Testis (tissue), 3 donors: ENCODE results near the gene KLHL29. TPM values are rescaled to one million over a fixed set of nuclear protein-coding genes. Genes with fewer than 3 reads are reported as not detected.

Experiments
- DNase-seq: peaks from one replicate; pipeline ENCODE4 v3.0.0-alpha.2; 2019
- H3K27ac ChIP-seq, 2 donors: fragments of 200-600 bp; sonication (generic); one replicate each; pipeline ENCODE4 v1.5.1; 2019
- H3K27me3 ChIP-seq: fragments of 200-600 bp; sonication (generic); one replicate; pipeline ENCODE4 v1.5.1; 2019
- H3K36me3 ChIP-seq: fragments of 200-600 bp; sonication (generic); one replicate; pipeline ENCODE4 v1.5.1; 2017; ENCODE audit warnings: low read depth; ENCODE audit errors: missing control alignments
- H3K4me1 ChIP-seq: fragments of 200-600 bp; sonication (generic); one replicate; pipeline ENCODE4 v1.5.1; 2019
- H3K4me3 ChIP-seq, 2 donors: fragments of 200-600 bp; sonication (generic); one replicate each; pipeline ENCODE4 v1.5.1; 2017 to 2019
- H3K9me3 ChIP-seq: fragments of 200-600 bp; sonication (generic); one replicate; pipeline ENCODE4 v1.5.1; 2017
- POLR2A ChIP-seq: fragments of 450-650 bp; IDR thresholded peaks from one replicate; pipeline ENCODE4 v1.6.1; 2017; ENCODE audit warnings: antibody characterized with exemption, mild to moderate bottlenecking, moderate library complexity
- WGBS, 2 donors: methylation state at CpG; one replicate each; pipeline ENCODE4 v1.1.5; 2018; 5-methylcytosine and 5-hydroxymethylcytosine counted together
- intact Hi-C: fragments of 100-400 bp; cut with DNase I; formaldehyde crosslinking; loops from one replicate; pipeline ENCODE4 v1.15.1; 2023; ENCODE audit warnings: low total_unique reads
- polyA plus RNA-seq: library from polyadenylated mRNA; stranded (reverse); fragments of 350-450 nt; fragmentation: Illumina TruSeq; extraction: RNeasy Lipid Tissue Mini Kit (QIAGEN cat#74804); gene quantifications from one replicate; pipeline ENCODE4 v1.2.3, GENCODE V29; 2014; ENCODE audit warnings: low read depth, low replicate concordance; ENCODE audit not compliant: insufficient read depth
- total RNA-seq, 2 donors: library from RNA; depleted of rRNA; stranded (reverse); fragments of >200 nt; gene quantifications; one replicate each; pipeline ENCODE4 v1.2.3, GENCODE V29; 2016
- TF ChIP-seq, protein P1 (sequence below), 3 experiments: fragments of 450-650 bp in 2 of 3; fragments of 200-600 bp in 1 of 3; sonication (generic) in 1 of 3; IDR thresholded peaks; one replicate each; pipeline ENCODE4 v1.5.1; 2016 to 2019; ENCODE audit warnings: antibody characterized with exemption in 3 of 3, mild to moderate bottlenecking in 2 of 3, moderate library complexity in 1 of 3

The KLHL29 gene
- total and polyA plus RNA-seq, 3 donors from 2014 or later = 3.3 to 10.9 (median 7.9) TPM

- Histone ChIP-seq H3K4me1 (peaks cover 9% of the 10 kb centered on the region), H3K27ac (no peak overlapping the region), H3K27me3 (no peaks in the 10 kb centered on the region), H3K4me3 (no peak overlapping the region), H3K9me3 (no peaks in the 10 kb centered on the region), H3K36me3 (no peaks in the 10 kb centered on the region)
- no peak for TF ChIP-seq POLR2A
- TF ChIP-seq, protein P1, sequence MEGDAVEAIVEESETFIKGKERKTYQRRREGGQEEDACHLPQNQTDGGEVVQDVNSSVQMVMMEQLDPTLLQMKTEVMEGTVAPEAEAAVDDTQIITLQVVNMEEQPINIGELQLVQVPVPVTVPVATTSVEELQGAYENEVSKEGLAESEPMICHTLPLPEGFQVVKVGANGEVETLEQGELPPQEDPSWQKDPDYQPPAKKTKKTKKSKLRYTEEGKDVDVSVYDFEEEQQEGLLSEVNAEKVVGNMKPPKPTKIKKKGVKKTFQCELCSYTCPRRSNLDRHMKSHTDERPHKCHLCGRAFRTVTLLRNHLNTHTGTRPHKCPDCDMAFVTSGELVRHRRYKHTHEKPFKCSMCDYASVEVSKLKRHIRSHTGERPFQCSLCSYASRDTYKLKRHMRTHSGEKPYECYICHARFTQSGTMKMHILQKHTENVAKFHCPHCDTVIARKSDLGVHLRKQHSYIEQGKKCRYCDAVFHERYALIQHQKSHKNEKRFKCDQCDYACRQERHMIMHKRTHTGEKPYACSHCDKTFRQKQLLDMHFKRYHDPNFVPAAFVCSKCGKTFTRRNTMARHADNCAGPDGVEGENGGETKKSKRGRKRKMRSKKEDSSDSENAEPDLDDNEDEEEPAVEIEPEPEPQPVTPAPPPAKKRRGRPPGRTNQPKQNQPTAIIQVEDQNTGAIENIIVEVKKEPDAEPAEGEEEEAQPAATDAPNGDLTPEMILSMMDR (IDR thresholded peaks at IDR 0.05) = peak in 1 of 3 experiments; percentile 30
- intact Hi-C loops = no loop called here
- WGBS, 2 donors = 94 to 98% methylated on average over 6 of the region's 6 CpGs
- DNase-seq = peak; percentile 50
These were observed 181.5 kb downstream of the KLHL29 start for GRCh38 chr2:23566241-23567142.

- H3K4me1 ChIP-seq = peaks cover 9% of the 10 kb centered on the region
- WGBS, 2 donors = 88 to 95% methylated on average over 12 to 15 of the region's 15 CpGs
These were observed 182.3 kb downstream of the KLHL29 start for GRCh38 chr2:23567161-23567756.

GRCh38 chr2:23568211-23568610 is 183.2 kb downstream of the KLHL29 start:
- Histone ChIP-seq H3K4me3 (no peak overlapping the region), H3K9me3 (no peaks in the 10 kb centered on the region), H3K27ac (no peak overlapping the region), H3K4me1 (peaks cover 9% of the 10 kb centered on the region), H3K36me3 (no peaks in the 10 kb centered on the region), H3K27me3 (no peaks in the 10 kb centered on the region)
- no peak for DNase-seq
- intact Hi-C loops = no loop called here
- TF ChIP-seq POLR2A = no peak
- TF ChIP-seq, protein P1 (IDR thresholded peaks at IDR 0.05) = no peak
- 88 to 97% methylated on average over 2 of the region's 2 CpGs for WGBS, 2 donors

More at GRCh38 chr2:23567161-23567756, 182.3 kb downstream of the KLHL29 start:
- TF ChIP-seq, protein P1 (IDR thresholded peaks at IDR 0.05) = no peak
- TF ChIP-seq POLR2A = no peak
- no peak for DNase-seq
- H3K27ac ChIP-seq = no peak overlapping the region
- no peaks in the 10 kb centered on the region for H3K27me3 ChIP-seq
- H3K36me3 ChIP-seq = no peaks in the 10 kb centered on the region
- H3K4me3 ChIP-seq = no peak overlapping the region
- intact Hi-C loops = no loop called here
- no peaks in the 10 kb centered on the region for H3K9me3 ChIP-seq

DNA sequence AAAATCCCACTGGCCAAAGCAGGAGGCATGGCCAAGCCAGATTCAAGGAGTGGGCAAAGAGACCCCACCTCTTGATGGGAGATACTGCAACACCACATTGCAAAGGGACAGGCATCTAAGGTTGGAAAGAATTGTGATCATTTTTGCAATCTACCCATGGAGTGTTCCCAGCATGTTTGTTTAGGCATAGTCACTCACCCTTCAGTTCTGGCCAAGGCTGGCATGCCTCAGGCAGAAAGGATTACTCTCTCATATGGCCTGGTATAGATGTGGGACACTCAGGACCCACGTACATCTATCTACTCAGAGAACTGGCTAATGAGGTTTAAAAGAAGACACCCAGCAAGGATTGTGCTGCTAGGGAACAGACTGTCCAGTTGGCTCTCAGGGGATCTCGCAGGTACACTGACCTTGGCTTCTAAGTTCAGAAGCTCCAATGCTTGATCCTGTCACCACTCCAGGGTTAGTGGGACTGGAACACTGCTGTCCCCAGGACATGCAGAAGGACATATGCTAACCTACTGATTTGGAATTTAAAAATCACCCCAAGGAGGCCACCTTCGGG is 183.7 kb downstream of the KLHL29 start:
- TF ChIP-seq, protein P1 (IDR thresholded peaks at IDR 0.05) = no peak
- no peak for TF ChIP-seq POLR2A
- no peak overlapping the region for H3K27ac ChIP-seq

More for the DNA sequence above, 183.7 kb downstream of the KLHL29 start:
- Histone ChIP-seq H3K36me3 (no peaks in the 10 kb centered on the region), H3K9me3 (no peaks in the 10 kb centered on the region), H3K4me3 (no peak overlapping the region), H3K4me1 (peaks cover 9% of the 10 kb centered on the region), H3K27me3 (no peaks in the 10 kb centered on the region)
- 57 to 64% methylated on average over 3 of the region's 3 CpGs for WGBS, 2 donors
- intact Hi-C loops = no loop called here
- DNase-seq = no peak
